PC-3 (cell line): ENCODE results near the gene PAOX. TPM values are rescaled to one million over a fixed set of nuclear protein-coding genes. Genes with fewer than 3 reads are reported as not detected.

ENCODE experiments used
- ATAC-seq: fragments of 200-7000 bp; cut with Tn5 transposase; 2 replicates; pipeline ENCODE4 v1.9.1; 2020; ENCODE audit warnings: mild to moderate bottlenecking, moderate library complexity
- BruUV-seq: library from RNA; stranded (reverse); fragments of 400-500 nt; replicated peaks from 2 replicates; lab custom pipeline; 2021; lab: Mats Ljungman, UMichigan
- CTCF ChIA-PET: fragments of 300-600 bp; sonication (Branson Sonifier 250); formaldehyde crosslinking; loops from one replicate; lab custom pipeline; 2022; ENCODE audit warnings: antibody characterized with exemption; lab: Charles Lee
- POLR2A ChIA-PET: fragments of 300-600 bp; sonication (Branson Sonifier 250); formaldehyde crosslinking; loops from one replicate; lab custom pipeline; 2022; ENCODE audit warnings: antibody characterized with exemption; ENCODE audit not compliant: unreplicated experiment; lab: Charles Lee
- DNase-seq: peaks from one replicate; pipeline ENCODE4 v3.0.0-alpha.2; 2015
- H2AFZ ChIP-seq: fragments of 300-600 bp; sonication (generic); 2 replicates; pipeline ENCODE4 v1.6.0; 2016; ENCODE audit warnings: antibody characterized with exemption, low read length
- H3F3A ChIP-seq: fragments of 300-600 bp; sonication (generic); one replicate; pipeline ENCODE4 v1.6.0; 2017; ENCODE audit warnings: antibody characterized with exemption, low read length, control low read depth, mild to moderate bottlenecking; ENCODE audit not compliant: unreplicated experiment
- H3K27ac ChIP-seq: fragments of 300-600 bp; sonication (generic); 2 replicates; pipeline ENCODE4 v1.5.1; 2016; ENCODE audit warnings: mild to moderate bottlenecking, low read length
- H3K27me3 ChIP-seq: fragments of 300-600 bp; sonication (generic); 2 replicates; pipeline ENCODE4 v1.6.1; 2016; ENCODE audit warnings: low read length, mixed read lengths
- H3K36me3 ChIP-seq: fragments of 300-600 bp; sonication (generic); 2 replicates; pipeline ENCODE4 v1.6.1; 2016; ENCODE audit warnings: low read depth, mixed run types, low read length, mixed read lengths
- H3K4me1 ChIP-seq: fragments of 300-600 bp; sonication (generic); 2 replicates; pipeline ENCODE4 v1.5.1; 2016; ENCODE audit warnings: low read length; ENCODE audit not compliant: insufficient read depth
- H3K4me2 ChIP-seq: fragments of 300-600 bp; sonication (generic); 2 replicates; pipeline ENCODE4 v1.6.0; 2016; ENCODE audit warnings: low read length
- H3K4me3 ChIP-seq: fragments of 300-600 bp; sonication (generic); 2 replicates; pipeline ENCODE4 v1.5.1; 2016; ENCODE audit warnings: mild to moderate bottlenecking, low read length, mixed read lengths
- H3K79me2 ChIP-seq: fragments of 300-600 bp; sonication (generic); 2 replicates; pipeline ENCODE4 v1.6.1; 2017; ENCODE audit warnings: low read length, mixed read lengths
- H3K9ac ChIP-seq: fragments of 300-600 bp; sonication (generic); 2 replicates; pipeline ENCODE4 v1.6.0; 2016; ENCODE audit warnings: mild to moderate bottlenecking, low read length
- H3K9me2 ChIP-seq: fragments of 300-600 bp; sonication (generic); replicated peaks from 2 replicates; pipeline ENCODE4 v1.6.1; 2016; ENCODE audit warnings: mixed run types, low read length, mixed read lengths
- H3K9me3 ChIP-seq: fragments of 300-600 bp; sonication (generic); 2 replicates; pipeline ENCODE4 v1.6.1; 2016; ENCODE audit warnings: low read length, mixed read lengths
- H4K20me1 ChIP-seq: fragments of 300-600 bp; sonication (generic); 2 replicates; pipeline ENCODE4 v1.6.1; 2016; ENCODE audit warnings: low read length, mixed read lengths
- CTCF ChIP-seq: fragments of 300-600 bp; sonication (generic); conservative IDR thresholded peaks from 2 replicates; pipeline ENCODE4 v1.5.1; 2017; ENCODE audit warnings: antibody characterized with exemption, low read depth, mild to moderate bottlenecking, low read length
- EZH2 ChIP-seq: fragments of 300-600 bp; sonication (generic); IDR thresholded peaks from one replicate; pipeline ENCODE4 v1.6.1; 2017; ENCODE audit warnings: antibody characterized with exemption, mild to moderate bottlenecking, low read length; ENCODE audit not compliant: unreplicated experiment
- EZH2phosphoT487 ChIP-seq: fragments of 300-600 bp; sonication (generic); IDR thresholded peaks from 2 replicates; pipeline ENCODE4 v1.6.1; 2018; ENCODE audit warnings: mild to moderate bottlenecking, antibody characterized with exemption, low read length, borderline replicate concordance
- intact Hi-C: fragments of 100-400 bp; cut with micrococcal nuclease; formaldehyde crosslinking; loops from 2 replicates; pipeline ENCODE4 v1.9.0; 2023
- total RNA-seq: library from RNA; depleted of rRNA; stranded (reverse); fragments of >200 nt; gene quantifications from 2 replicates; pipeline ENCODE4 v1.2.3, GENCODE V29; 2014

The PAOX gene
- total RNA-seq, 1 experiment from 2014 or later, result 4.1 TPM

- Histone ChIP-seq H3K36me3 (no peaks in the 10 kb centered on the region), H3K9me2 (no peaks in the 10 kb centered on the region), H3K27me3 (peaks cover 31% of the 10 kb centered on the region), H2AFZ (no peak within 1 kb of the TSS), H4K20me1 (no peaks in the 10 kb centered on the region), H3K79me2 (no peaks in the 10 kb centered on the region), H3K9ac (no peak within 1 kb of the TSS), H3K4me1 (no peaks in the 10 kb centered on the region), H3K27ac (no peak within 1 kb of the TSS), H3K9me3 (no peaks in the 10 kb centered on the region), H3K4me3 (no peak within 1 kb of the TSS), H3K4me2 (no peak within 1 kb of the TSS), H3F3A (no peaks in the 10 kb centered on the region)
- no peak for DNase-seq
- CTCF ChIA-PET, result no interaction called here
- intact Hi-C loops, result no loop called here
- no peak for ATAC-seq
- POLR2A ChIA-PET, result no interaction called here
- TF ChIP-seq CTCF, result no peak
- no peak for TF ChIP-seq EZH2
- TF ChIP-seq EZH2phosphoT487, result no peak
- no TSS peak for BruUV-seq
These were observed 42.3 kb upstream of the PAOX start, which contains the start of gene CALY for GRCh38 chr10:133336577-133337369. Gene CALY (minus strand): TSS chr10:133336896. CDS start chr10:133328989, 7,907 bp downstream.

GRCh38 chr10:133337370-133337725, 41.7 kb upstream of the PAOX start:
- Histone ChIP-seq H3K9me3 (no peaks in the 10 kb centered on the region), H3K9ac (no peak overlapping the region), H3K36me3 (no peaks in the 10 kb centered on the region), H4K20me1 (no peaks in the 10 kb centered on the region), H3K9me2 (no peaks in the 10 kb centered on the region), H3F3A (no peaks in the 10 kb centered on the region), H3K4me3 (no peak overlapping the region), H2AFZ (no peak overlapping the region), H3K79me2 (no peaks in the 10 kb centered on the region), H3K4me1 (no peaks in the 10 kb centered on the region), H3K27ac (no peak overlapping the region), H3K4me2 (no peak overlapping the region), H3K27me3 (peaks cover 31% of the 10 kb centered on the region)
- POLR2A ChIA-PET, result no interaction called here
- TF ChIP-seq EZH2phosphoT487, result no peak
- no peak for TF ChIP-seq EZH2
- no peak for TF ChIP-seq CTCF
- BruUV-seq, result no TSS peak
- ATAC-seq (no peak), DNase-seq (no peak)
- intact Hi-C loops, result no loop called here
- CTCF ChIA-PET, result no interaction called here
